Peyer's patch (tissue), 4 donors: ENCODE measurements around the gene WSCD1.

Experiments
- CTCF ChIP-seq, 6 experiments: fragments of 450-650 bp in 4 of 6; fragments of 200-600 bp in 2 of 6; sonication (generic) in 1 of 6; IDR thresholded peaks; one replicate each; pipeline ENCODE4 v1.5.1; 2017 to 2019; ENCODE audit warnings: antibody characterized with exemption in 6 of 6, mild to moderate bottlenecking in 3 of 6, moderate library complexity in 1 of 6
- POLR2A ChIP-seq, 2 donors: fragments of 450-650 bp; IDR thresholded peaks; one replicate each; pipeline ENCODE4 v1.5.1; 2017; ENCODE audit warnings: antibody characterized with exemption in 2 of 2, mild to moderate bottlenecking in 2 of 2, moderate library complexity in 2 of 2

GRCh38 chr17:6079155-6079888, 9.1 kb downstream of the WSCD1 start:
- TF ChIP-seq CTCF (IDR thresholded peaks at IDR 0.05) (no peak), POLR2A (IDR thresholded peaks at IDR 0.05) (no peak)
